ENCODE measurements around the gene GRK5. TPM values are rescaled to one million over a fixed set of nuclear protein-coding genes. Genes with fewer than 3 reads are reported as not detected.
A peak's percentile ranks its signal among the peaks of the same experiment; 100 is the strongest.

GRK5 gene
- polyA plus RNA-seq, 10 donors = 15.7 to 29.8 (median 25.4) TPM

DNA sequence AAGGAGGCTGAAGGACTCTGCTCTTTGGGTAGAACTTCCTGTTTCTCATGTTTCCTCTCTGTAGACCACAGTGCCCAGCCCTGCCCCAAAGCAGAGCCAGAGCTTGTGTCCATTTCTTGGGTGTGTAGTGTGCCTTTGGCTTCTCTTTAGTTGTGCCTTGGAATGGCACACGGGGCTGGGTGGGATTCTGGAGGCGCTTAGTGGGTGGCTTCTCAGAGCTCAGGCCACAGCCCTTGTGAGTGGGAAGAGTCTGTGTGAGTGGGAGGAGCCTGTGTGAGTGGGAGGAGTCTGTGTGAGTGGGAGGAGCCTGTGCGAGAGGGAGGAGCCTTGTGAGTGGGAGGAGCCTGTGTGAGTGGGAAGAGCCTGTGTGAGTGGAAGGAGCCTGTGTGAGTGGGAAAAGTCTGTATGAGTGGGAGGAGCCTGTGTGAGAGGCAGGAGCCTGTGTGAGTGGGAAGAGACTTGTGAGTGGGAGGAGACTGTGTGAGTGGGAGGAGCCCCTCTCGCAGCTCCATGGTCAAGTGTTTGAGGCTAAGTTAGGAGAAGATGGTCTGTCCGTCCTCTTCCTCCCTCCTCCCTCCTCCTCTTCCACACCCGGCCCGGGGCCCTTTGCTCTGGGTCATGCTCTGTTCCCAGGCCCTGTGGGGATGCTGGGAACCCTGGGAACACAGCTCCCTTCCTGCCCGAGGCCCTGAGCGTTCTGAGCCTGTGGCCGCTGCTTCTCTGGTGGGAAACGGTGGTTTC is 153.0 kb downstream of the GRK5 start:
- DNase-seq = peak in 1 of 3 donors; percentile 25

DNA sequence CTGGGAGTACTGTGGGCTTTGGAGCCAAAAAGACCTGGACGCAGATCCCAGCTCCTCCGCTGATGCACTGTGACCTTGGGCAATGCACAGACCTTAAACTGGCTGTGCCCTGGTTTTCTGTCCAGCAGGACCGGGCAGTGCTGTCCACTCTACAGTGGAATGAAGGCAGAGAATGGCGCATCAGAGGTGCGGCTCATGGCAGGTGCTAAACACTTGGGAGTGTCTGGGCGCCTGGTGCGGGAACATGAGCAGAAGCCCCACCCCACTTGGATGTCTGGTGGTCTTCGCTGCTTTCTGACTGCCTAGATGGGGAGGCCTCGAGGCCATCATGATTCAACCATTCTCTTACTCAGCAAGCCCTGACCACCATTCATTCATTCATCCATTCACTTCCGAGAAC is 153.7 kb downstream of the GRK5 start:
- DNase-seq = no peak

DNA sequence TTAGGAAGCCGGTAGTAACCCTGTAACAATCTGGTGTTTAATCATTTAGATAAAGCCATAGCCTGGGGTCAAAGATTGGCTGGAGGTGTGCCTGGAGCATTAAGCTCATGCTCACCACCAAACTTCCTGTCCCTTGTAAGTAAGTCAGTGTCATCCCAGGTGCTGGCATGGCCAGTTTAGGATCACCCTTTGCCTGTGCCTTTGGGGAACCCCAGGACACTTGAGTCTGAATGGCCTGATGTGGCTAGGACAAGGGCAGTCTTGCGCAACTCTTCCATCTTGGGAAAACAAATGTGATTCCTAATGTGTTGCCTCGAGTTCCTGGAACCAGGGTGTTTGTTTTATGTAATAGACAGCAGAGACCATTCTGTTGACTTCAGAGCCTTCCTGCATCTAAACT is 154.8 kb downstream of the GRK5 start:
- DNase-seq = no peak

DNA sequence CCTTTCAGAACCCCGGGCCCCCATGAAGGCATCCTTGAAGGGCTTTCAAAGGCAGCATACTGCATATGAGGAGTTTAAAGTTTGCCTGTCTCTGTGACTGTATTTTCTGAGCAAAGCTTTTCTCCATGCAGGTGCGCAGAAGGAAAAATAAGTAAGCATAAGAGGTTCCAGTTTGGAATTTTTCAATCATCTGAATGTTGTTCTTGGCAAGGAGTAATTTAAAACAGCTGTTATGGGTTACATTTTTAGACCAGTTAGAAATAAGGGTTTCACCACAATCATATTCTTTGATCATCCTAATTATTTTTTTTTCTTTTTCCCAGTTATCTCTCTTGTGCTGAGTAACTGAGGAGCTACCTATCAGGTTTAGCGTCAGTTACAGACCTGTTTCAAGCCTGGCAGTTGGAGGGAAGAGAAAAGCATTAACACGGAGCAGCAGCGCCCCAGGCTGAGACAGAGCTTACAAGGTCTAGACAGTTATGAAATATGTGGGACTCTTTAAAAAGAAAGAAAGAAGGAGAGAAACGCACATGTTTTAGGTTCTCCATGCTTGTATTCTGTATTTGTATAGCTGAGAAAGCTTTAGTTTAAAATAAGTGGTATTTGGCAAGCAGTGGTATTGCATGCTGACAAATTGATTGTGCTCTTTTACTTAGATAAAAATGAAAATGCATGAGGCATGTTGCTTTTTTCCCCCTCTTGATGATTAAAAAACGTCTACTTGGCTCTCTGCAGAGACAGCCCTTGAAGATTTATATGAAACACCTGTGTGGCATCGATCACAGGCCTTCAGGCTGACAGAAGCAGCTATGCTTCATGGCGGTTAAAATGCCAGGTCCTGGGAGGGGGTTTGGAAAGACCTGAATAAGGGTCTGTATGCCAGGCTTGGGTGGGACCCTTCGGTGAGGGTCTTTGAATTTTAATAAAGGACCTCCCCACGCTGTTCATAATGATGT is 157.6 kb downstream of the GRK5 start:
- DNase-seq = peak in 2 of 3 donors; percentile 32 to 75

DNA sequence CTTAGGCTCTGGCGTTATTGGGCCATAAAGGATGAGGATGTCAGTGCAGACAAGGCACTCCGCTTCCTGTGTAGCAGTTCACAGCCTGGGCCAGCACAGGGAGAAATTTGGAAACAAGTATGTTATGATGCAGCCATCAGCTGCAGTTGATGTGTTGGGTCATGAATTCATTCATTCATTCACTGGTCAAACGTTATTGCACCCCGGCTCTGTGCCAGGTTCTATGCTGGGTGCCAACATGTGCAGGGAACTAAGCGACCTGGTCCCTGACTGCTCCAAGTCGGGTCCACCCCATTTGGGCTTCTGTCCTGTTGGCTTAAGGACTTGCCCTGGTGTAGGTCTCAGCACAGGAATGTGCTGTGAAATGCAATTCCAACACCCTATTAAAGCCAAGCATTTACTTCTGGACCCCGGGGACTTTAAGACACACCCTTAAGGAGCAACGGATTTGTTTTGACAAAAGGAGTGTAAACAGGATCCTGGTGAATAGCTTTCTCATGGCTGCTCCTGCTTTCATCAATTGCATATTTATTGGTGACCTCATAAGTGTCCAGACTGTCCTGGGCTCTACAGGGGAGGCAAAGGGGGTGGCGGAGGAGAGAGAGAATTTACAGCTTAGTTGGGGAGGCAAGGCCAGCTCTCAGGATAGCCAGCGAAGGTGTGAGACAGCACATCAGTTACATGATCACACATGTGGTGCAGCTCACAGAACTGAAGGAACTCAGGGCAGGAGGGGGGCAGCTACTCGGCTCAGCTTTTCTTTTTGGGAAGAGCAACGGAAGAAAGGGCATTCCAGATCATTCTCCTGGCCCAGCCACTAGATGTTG is 158.6 kb downstream of the GRK5 start:
- peak; percentile 27 to 87 (median 75) for DNase-seq

DNA sequence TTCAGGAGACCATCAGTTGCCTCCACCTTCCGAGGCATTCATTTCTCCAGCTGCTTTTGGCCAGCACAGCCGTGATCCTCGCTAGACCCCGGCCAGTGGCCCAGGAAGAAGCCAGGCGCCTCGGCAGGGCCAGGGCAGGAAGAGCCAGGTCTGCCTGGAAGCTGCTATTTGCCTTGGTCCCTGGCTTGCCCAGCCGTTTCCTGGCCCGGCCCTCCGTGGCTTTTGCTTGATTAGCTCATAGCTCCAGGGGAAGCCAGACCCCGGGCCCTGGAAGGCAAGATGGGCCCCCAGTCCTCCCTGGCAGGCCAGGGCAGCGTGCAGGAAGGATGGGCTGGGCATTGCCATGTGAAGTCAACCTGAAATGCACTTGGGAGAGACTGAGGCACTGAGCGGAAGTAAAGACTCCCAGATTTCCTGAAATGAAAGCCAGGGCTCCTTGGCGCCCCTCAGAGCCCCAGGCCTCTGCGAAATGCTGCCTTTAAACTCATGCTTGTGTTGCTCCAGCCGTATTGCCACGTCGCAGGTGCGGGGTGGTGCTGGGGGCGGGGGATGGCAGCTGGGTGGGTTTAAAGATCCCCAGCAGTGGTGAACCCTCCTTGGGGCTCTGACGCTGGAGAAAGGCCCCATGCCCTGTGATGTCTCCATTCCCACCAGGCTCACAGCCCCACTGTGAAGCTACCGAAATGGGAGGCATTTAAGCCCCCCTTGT is 160.6 kb downstream of the GRK5 start:
- DNase-seq = no peak

DNA sequence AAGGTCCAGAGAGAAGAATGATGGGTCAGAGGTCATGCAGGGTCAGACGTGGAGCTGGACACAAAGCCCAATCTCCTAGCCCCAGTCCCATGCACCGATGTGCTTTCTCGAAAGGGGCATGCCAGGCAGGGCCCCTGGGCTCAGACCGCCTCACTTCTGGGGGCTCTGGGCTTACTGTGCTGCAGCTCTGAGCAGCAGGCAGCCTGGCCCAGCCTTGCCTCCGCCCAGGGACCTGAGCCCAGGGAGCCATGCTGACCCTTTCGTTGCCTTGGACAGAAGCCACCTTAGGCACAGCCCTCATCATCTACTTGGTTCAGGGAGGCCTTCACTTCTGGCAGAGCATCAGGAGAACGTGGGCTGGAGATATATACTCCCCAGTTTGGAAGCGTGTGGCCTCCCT is 161.2 kb downstream of the GRK5 start:
- DNase-seq = no peak

DNA sequence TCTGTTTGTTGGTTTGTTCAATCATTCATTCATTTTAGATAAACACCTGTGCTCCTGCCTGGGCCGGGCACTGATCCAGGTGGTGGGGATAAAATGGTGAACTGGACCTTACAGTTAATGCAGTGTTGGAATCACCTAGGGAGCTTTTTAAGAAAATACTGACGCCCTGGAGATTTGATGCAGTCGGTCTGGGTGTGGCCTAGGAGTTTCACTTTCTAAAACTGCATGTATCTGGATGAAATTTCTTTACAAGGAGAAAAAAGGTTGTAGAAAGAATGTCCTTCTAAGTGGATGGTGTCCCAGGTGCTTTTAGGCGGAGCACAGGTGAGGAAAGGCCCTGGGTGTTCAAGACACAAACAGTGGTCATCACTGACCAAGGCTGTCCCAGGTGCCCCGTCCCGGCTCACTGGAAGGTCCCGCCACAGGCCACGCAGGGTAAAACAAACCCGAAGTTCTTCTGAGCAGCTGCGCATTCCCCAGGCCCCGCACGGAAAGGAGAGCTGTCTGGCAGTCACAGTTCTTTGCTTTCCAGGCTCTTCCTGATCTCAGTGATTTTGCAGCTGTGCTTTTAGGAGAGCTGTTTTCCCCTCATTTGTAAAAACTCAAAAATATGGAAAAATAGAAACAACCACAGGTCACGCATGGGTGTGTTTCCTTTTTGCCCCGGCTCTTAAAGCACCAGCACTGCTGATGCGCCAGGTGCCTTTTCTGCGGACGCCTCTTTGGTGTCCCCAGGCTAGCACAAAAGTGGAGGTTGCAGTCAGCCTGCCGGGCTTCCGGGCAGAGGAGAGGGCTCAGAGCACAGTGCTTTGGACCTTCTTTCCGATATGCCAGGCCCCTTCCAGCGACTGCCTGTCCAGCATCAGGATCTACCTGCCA is 161.9 kb downstream of the GRK5 start:
- peak; percentile 64 to 93 (median 79) for DNase-seq

DNA sequence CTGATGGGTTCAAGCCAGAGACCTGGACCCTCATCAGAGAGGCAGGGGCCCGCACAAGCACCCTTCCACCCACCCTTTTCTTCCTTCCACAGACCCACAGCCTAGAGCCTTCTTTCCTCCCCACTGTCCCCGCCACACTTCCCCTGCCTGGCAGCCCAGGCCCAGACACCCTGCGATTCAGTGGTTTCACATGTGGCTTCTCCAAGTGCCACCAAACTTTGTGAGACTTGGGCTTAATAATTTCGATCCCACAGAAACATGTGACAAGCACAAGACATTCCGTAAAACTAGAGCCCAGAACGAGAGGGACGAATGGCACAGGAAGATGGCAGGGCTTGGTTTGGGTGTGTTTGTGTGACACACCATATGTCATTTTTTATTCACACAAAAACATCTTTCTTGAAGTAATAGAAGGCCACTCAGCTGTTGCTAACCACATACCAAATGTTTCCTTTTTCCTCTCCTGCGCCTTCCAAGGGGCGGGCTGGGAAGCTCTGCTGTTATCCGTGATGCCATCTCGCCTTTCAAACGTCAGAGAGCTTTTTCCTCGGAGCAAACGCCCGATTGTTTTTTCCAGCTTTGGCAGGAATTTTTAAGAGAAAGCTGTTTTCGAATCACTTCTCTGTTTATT is 162.9 kb downstream of the GRK5 start:
- DNase-seq = peak in 2 of 3 donors; percentile 57 to 77

DNA sequence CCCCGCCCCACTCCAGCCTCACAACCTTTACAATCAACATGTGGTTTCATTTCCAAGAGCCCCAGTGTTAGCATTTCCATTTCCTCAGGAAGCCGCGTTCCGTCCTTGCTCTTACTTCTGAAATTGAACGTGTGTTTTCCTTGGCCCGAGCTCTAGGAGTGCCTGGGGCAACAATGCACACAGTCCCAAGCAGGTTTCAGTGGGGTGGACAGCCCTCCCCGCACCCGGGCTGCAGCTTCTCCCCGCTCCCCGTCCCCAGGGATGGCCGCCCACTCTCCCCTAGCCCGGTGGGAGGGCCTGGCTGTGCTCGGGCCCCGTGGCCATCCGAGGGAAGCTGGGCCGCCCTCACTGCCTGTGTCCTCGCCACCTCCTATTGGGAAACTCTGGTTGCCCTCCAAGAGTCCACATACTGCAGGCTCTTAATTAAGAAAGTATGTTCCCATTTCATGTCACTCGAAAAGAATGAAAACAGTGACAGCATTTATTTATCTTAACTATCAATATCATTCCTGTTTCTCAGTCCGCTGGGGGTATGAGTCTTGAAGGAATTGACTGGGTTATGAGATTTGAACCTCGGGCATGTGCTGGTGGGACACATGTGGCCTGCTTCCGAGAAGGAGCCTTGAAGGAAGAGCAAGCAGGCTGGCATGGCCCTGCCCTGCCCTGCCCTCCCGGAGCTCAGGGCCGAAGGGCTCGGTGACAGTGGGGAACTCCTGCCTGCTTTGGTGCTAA is 163.8 kb downstream of the GRK5 start:
- DNase-seq = peak in 1 of 3 donors; percentile 83

DNA sequence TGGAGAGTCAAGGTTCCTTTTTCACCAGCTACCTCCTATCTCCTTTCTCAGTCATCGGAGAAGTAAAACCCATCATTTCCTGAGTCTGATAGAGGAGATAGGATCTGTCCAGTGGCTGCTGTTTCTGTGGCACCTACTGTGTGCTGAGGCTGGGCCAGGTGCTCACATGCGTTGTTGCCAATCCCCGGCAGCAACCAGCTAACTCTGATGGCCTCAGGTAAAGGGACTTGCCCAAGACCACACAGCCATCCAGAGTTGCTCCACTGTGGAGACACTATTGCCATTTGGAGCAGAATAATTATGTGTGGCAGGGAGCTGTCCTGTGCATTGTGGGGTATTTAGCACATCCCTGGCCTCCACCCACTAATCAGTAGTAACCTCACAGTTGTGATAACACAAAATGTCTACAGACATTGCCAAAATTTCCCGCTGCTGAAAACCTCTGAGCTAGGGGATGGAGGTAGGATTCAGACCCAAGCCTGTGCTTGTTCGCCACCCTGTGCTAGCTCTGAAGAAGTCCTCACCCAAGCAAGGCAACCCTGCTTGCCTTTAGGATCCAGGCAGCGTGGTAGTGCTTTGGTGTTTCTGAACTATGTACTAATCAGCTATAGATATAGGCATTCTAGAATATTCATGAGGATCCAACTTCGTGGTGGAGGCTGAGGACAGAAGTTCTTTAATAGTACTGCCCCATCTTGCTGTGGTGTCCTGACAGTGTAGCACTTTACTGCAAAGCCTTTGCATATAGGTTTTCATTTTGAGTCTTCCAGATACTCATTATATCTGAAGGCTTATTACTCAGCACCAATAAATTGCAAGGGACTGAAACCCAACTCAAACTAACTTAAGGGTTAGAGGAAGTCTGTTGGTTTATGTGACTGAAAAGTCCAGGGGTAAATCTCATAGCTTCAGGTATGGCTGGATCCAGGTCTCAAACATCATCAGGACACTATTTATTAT is 164.6 kb downstream of the GRK5 start:
- DNase-seq = no peak

DNA sequence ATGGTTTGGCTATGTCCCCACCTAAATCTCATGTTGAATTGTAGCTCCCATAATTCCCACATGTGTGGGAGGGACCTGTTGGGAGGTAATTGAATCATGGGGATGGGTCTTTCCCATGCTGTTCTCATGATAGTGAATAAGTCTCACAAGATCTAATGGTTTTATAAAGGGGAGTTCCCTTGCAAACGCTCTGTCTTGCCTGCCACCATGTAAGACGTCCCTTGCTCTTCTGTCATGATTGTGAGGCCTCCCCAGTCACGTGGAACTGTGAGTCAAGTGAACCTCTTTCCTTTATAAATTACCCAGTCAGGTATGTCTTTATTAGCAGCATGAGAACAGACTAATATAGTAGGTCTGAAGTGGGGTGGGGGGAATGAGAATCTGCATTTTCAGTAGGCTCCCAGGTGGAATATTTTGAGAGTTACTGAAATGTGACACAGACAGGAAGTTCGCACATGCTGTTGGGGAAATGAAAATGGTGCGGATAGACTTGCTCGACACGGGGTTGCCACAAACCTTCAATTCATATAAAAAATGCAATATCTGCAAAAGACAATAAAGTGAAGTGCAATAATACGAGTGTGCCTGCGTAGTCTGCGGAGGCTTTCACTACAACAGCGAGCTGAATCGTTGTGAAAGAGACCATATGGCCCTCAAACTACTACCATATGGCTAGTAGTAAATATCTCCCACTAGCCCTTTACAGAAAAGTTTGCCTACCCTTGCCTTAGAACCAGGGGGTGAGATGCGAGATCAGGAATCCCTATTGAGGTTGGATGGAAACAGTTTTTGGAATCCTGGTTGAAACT is 166.1 kb downstream of the GRK5 start:
- DNase-seq = no peak

DNA sequence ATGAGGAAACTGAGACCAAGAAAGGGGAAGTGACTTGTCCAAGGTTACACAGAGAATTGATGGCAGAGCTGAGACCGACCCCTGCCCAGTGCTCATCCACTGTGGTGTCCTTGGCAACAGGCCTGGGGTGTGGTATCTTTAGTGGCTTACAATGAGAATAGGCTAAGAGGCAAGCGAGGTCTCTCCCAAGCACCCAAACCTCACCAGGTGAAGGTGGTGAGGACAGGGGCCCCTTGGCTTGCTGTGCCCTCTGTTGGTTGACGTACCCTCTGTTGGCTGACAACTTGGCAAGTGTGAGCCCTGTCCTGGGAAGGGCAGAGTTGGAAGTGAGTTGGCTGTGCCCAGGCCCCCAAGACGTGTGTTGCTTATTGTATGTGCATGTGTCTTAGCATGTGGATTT is 166.9 kb downstream of the GRK5 start:
- DNase-seq = no peak

DNA sequence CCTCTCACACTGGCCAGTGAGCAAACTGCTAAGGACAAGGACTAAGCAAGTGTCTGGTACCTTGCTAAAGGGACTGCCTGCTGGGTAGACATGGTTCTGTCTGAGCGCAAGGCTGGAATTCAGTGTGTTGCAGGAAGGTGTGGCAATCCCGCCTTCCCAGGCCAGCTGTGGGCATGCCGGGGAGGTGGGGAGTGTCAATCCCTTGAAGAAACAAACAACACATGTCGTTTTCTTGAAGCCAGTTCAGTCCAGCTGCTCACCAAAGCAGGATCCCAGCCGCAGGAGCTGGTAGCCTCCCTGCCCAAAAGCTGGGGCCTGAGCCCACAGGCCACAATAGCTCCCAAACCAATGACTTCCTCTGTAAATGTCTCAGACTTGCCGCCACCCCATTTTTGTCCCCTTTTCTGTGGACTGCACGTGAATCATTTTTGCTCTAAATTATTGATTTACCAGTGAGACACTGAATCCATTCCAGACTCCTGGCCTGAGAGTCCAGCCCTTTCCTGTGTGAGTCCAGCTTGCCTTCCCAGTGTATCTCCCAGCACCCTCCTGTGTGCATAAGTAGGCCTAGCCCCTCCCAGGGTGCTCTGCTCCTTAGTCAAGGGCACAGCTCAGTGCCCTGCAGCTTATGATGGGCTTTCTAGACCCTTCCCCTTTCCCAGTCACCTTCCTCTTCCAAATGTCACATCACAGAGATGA is 168.4 kb downstream of the GRK5 start:
- peak in 1 of 3 donors; percentile 39 for DNase-seq

DNA sequence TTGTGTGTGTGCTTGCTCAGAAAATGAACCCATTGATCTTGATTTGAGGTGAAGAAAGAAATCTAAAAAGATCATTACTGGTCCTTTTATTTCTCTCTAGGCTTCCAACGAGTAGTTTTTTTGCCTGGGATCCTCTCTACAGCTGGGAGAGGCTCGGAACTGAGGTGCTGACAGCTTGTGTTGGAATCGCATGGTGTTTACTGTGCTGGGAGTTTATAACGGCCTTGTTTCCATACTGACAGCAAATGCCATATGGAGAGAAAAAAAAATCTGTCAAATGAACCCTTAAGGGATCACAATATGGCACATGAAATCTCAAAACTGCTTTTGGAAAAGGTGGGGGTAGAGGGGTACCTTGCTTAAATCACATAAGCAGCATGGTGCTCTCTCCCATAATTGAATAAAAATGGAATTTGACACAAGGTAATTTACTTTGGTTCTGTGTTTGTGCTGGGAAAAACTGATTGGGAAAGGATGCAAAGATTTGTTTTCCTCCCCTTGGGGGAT is 170.1 kb downstream of the GRK5 start:
- DNase-seq = peak; percentile 53 to 80 (median 54)
